Measurements from ENCODE around the gene CUX1.

Gene CUX1

DNA sequence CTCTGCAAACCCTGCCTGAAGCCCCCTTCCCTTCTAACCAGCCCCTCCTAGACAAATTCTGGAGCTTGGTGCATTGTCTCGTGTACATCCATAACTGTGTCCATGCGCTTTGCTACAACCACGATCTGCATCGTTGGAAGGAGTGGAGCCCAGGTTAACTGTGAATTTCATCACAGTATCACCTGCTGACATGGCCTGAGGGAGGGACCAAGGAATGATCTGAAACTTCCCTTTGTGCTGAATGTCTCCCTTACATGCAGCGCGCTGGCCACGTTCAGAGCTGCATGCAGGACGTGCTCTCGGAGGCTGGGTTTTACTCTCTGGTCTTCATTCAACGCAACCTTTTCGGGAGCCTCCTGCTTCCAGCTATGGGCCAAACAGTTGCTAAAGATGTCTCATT is 222.3 kb downstream of the CUX1 start:
- TF ChIP-seq ZNF501 (tag by site-specific recombination; IDR thresholded peaks at IDR 0.05) (no peak), ZNF221 (tag by site-specific recombination; IDR thresholded peaks at IDR 0.05; ENCODE audit: borderline replicate concordance) (no peak), ZNF561 (tag by site-specific recombination; IDR thresholded peaks at IDR 0.05; ENCODE audit: borderline replicate concordance) (no peak), ZNF792 (tag by site-specific recombination; IDR thresholded peaks at IDR 0.05) (no peak), ZNF138 (tag by site-specific recombination; IDR thresholded peaks at IDR 0.05; ENCODE audit: borderline replicate concordance) (no peak), ZNF510 (tag by site-specific recombination; IDR thresholded peaks at IDR 0.05; ENCODE audit: insufficient replicate concordance) (no peak), ZBTB26 (tag by site-specific recombination; optimal IDR thresholded peaks at IDR 0.05) (no peak), HOXC10 (CRISPR knock-in tag; IDR thresholded peaks at IDR 0.05) (no peak)
- TF ChIP-seq, protein P1, sequence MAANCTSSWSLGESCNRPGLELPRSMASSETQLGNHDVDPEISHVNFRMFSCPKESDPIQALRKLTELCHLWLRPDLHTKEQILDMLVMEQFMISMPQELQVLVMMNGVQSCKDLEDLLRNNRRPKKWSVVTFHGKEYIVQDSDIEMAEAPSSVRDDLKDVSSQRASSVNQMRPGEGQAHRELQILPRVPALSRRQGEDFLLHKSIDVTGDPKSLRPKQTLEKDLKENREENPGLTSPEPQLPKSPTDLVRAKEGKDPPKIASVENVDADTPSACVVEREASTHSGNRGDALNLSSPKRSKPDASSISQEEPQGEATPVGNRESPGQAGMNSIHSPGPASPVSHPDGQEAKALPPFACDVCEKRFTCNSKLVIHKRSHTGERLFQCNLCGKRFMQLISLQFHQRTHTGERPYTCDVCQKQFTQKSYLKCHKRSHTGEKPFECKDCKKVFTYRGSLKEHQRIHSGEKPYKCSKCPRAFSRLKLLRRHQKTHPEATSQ (tag by site-specific recombination; IDR thresholded peaks at IDR 0.05) = no peak
- TF ChIP-seq, protein P2, sequence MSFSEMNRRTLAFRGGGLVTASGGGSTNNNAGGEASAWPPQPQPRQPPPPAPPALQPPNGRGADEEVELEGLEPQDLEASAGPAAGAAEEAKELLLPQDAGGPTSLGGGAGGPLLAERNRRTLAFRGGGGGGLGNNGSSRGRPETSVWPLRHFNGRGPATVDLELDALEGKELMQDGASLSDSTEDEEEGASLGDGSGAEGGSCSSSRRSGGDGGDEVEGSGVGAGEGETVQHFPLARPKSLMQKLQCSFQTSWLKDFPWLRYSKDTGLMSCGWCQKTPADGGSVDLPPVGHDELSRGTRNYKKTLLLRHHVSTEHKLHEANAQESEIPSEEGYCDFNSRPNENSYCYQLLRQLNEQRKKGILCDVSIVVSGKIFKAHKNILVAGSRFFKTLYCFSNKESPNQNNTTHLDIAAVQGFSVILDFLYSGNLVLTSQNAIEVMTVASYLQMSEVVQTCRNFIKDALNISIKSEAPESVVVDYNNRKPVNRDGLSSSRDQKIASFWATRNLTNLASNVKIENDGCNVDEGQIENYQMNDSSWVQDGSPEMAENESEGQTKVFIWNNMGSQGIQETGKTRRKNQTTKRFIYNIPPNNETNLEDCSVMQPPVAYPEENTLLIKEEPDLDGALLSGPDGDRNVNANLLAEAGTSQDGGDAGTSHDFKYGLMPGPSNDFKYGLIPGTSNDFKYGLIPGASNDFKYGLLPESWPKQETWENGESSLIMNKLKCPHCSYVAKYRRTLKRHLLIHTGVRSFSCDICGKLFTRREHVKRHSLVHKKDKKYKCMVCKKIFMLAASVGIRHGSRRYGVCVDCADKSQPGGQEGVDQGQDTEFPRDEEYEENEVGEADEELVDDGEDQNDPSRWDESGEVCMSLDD (tag by site-specific recombination; IDR thresholded peaks at IDR 0.05) = no peak
- Histone ChIP-seq H3K36me3 (ENCODE audit: control insufficient read depth in 2 of 2, insufficient read depth in 1 of 2, low read length in 2 of 2) (no peaks in the 10 kb centered on the region; a peak in 1 of 3 replicates), H3K4me3 (ENCODE audit: low read depth, low read length) (no peak overlapping the region), H3K9me3 (ENCODE audit: control insufficient read depth, insufficient read depth, low read depth, low read length) (no peaks in the 10 kb centered on the region), H3K27ac (ENCODE audit: extremely low read depth, low read depth, low read length) (no peak overlapping the region), H3K4me1 (ENCODE audit: control insufficient read depth, insufficient read depth, low read length) (no peaks in the 10 kb centered on the region)
- ChIA-PET POLR2A (no interaction called here), CTCF (interaction anchor here (0.5 kb wide), 1 partner anchor 565 kb away, joined by 3 read pairs; no protein-coding TSS in a partner anchor)

DNA sequence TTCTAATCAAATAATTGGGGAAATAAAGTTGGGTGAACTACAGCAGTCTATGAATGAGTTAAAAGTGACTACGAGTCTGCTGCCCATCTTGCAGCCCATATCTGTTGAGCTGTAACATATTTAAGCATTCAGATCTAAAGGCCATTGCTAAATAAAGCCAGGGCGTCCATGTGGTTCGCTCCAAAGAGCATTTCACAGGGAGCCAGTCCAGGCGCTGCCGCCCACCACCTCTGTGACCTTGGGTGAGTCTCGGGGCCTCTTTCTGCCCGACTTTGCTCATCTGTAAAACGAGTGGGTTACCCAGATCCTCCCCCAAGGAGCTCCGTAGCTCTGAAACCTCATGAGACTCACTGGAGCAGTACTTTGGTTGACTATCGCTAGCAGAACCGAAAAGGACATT is 223.1 kb downstream of the CUX1 start:
- no peak overlapping the region for H3K27ac ChIP-seq (ENCODE audit: extremely low read depth, low read depth, low read length)
- CTCF ChIA-PET = no interaction called here
- TF ChIP-seq ZBTB48 (tag by site-specific recombination; IDR thresholded peaks at IDR 0.05) = no peak
- no peak for TF ChIP-seq HOXA7 (CRISPR knock-in tag; IDR thresholded peaks at IDR 0.05; ENCODE audit: borderline replicate concordance)
- TF ChIP-seq ZNF747 (tag by site-specific recombination; IDR thresholded peaks at IDR 0.05) = no peak
- no peak for TF ChIP-seq SP2 (tag by site-specific recombination; IDR thresholded peaks at IDR 0.05)
- TF ChIP-seq, protein P3, sequence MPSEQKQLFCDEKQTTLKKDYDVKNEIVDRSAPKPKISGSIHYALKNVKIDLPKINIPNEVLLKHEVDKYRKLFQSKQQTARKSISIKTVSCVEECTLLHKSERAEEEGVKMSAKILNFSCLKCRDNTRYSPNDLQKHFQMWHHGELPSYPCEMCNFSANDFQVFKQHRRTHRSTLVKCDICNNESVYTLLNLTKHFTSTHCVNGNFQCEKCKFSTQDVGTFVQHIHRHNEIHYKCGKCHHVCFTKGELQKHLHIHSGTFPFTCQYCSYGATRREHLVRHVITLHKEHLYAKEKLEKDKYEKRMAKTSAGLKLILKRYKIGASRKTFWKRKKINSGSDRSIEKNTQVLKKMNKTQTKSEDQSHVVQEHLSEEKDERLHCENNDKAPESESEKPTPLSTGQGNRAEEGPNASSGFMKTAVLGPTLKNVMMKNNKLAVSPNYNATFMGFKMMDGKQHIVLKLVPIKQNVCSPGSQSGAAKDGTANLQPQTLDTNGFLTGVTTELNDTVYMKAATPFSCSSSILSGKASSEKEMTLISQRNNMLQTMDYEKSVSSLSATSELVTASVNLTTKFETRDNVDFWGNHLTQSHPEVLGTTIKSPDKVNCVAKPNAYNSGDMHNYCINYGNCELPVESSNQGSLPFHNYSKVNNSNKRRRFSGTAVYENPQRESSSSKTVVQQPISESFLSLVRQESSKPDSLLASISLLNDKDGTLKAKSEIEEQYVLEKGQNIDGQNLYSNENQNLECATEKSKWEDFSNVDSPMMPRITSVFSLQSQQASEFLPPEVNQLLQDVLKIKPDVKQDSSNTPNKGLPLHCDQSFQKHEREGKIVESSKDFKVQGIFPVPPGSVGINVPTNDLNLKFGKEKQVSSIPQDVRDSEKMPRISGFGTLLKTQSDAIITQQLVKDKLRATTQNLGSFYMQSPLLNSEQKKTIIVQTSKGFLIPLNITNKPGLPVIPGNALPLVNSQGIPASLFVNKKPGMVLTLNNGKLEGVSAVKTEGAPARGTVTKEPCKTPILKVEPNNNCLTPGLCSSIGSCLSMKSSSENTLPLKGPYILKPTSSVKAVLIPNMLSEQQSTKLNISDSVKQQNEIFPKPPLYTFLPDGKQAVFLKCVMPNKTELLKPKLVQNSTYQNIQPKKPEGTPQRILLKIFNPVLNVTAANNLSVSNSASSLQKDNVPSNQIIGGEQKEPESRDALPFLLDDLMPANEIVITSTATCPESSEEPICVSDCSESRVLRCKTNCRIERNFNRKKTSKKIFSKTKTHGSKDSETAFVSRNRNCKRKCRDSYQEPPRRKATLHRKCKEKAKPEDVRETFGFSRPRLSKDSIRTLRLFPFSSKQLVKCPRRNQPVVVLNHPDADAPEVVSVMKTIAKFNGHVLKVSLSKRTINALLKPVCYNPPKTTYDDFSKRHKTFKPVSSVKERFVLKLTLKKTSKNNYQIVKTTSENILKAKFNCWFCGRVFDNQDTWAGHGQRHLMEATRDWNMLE (tag by site-specific recombination; conservative IDR thresholded peaks at IDR 0.05; ENCODE audit: low read depth) = no peak
- no peak for TF ChIP-seq ZNF248 (tag by site-specific recombination; IDR thresholded peaks at IDR 0.05)
- TF ChIP-seq, protein P4, sequence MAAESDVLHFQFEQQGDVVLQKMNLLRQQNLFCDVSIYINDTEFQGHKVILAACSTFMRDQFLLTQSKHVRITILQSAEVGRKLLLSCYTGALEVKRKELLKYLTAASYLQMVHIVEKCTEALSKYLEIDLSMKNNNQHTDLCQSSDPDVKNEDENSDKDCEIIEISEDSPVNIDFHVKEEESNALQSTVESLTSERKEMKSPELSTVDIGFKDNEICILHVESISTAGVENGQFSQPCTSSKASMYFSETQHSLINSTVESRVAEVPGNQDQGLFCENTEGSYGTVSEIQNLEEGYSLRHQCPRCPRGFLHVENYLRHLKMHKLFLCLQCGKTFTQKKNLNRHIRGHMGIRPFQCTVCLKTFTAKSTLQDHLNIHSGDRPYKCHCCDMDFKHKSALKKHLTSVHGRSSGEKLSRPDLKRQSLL (tag by site-specific recombination; IDR thresholded peaks at IDR 0.05) = no peak
- no peak for TF ChIP-seq ZNF692 (tag by site-specific recombination; IDR thresholded peaks at IDR 0.05)
- TF ChIP-seq ZNF558 (tag by site-specific recombination; IDR thresholded peaks at IDR 0.05) = no peak

More for the DNA sequence above, 223.1 kb downstream of the CUX1 start:
- Histone ChIP-seq H3K4me3 (ENCODE audit: low read depth, low read length) (no peak overlapping the region), H3K36me3 (ENCODE audit: control insufficient read depth in 2 of 2, insufficient read depth in 1 of 2, low read length in 2 of 2) (no peaks in the 10 kb centered on the region; a peak in 1 of 3 replicates), H3K9me3 (ENCODE audit: control insufficient read depth, insufficient read depth, low read depth, low read length) (no peaks in the 10 kb centered on the region), H3K4me1 (ENCODE audit: control insufficient read depth, insufficient read depth, low read length) (peaks cover 2% of the 10 kb centered on the region)
- POLR2A ChIA-PET = interaction anchor here (0.7 kb wide), 1 partner anchor 10 kb away, joined by 8 read pairs; no protein-coding TSS in a partner anchor
